Mucosa of descending colon (tissue), 3 donors: ENCODE data around the gene FAM131C. TPM values are rescaled to one million over a fixed set of nuclear protein-coding genes. Genes with fewer than 3 reads are reported as not detected.

Experiments
- ATAC-seq: fragments of 200-7000 bp; cut with Tn5 transposase; one replicate; pipeline ENCODE4 v1.9.1; 2020; ENCODE audit warnings: mild to moderate bottlenecking, moderate library complexity
- DNase-seq, 3 donors: peaks; one replicate each; pipeline ENCODE4 v3.0.0-alpha.2; 2020
- H3K36me3 ChIP-seq: fragments of 200-600 bp; one replicate; pipeline ENCODE4 v1.8.0; 2021; ENCODE audit warnings: low read depth, mild to moderate bottlenecking
- H3K4me1 ChIP-seq: fragments of 200-600 bp; one replicate; pipeline ENCODE4 v1.8.0; 2021; ENCODE audit warnings: low read depth, mild to moderate bottlenecking
- H3K4me3 ChIP-seq: fragments of 200-600 bp; one replicate; pipeline ENCODE4 v1.8.0; 2021; ENCODE audit warnings: mild to moderate bottlenecking
- H3K9me3 ChIP-seq: fragments of 200-600 bp; one replicate; pipeline ENCODE4 v1.8.0; 2021; ENCODE audit warnings: mild to moderate bottlenecking
- intact Hi-C, 2 donors: fragments of 100-400 bp; cut with DNase I in 1 of 2; cut with micrococcal nuclease in 1 of 2; formaldehyde crosslinking; loops; one replicate each; pipeline versions ENCODE4 v1.11.0 to v1.11.1; 2022; cut with DNase I, micrococcal nuclease
- total RNA-seq, 3 donors: library from RNA; stranded (reverse); fragmentation: NEBNext Ultra II Directional in 2 of 3; extraction: Animal tissue kit (Norgen Biotek cat#: 25700) in 2 of 3; gene quantifications; one replicate each; pipeline versions ENCODE4 v1.2.1 to v1.2.4, GENCODE V29; 2021 to 2023
- TF ChIP-seq, protein P1 (sequence below): fragments of 200-600 bp; IDR thresholded peaks from one replicate; pipeline ENCODE4 v1.8.0; 2022; ENCODE audit warnings: antibody characterized with exemption, mild to moderate bottlenecking
- donor health status: DM: no; HTN: no; CAD: no; lungs with moderate emphysema.
- donor health status: DM: no; HTN: no; CAD: no.
- donor health status: DM: no; HTN: yes; CAD: no.

FAM131C gene
- total RNA-seq, 3 donors from 2014 or later: 3.5 TPM; not detected in 2

DNA sequence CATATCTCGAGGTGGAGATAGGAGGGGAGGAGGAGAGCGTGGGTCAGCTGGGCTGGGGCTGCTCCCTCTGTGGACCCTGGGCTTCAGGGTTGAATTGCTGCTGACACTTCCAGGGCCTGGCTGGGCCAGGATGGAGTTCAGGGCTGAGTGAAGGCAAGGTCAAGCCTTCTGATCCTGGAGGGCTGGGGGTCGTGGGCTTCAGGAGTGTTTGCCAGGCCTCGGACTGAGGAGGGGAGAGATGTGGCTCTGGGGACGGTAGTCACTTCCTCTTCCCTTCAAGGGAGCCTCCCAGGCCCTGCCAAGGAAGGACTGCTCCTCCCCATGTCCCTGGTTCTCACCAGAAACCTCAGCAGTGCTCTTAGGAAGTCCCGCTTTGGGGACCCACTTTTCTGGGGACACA lies 12.1 kb upstream of the FAM131C start:
- Histone ChIP-seq H3K36me3 (no peaks in the 10 kb centered on the region), H3K4me3 (no peak overlapping the region), H3K4me1 (peaks cover 14% of the 10 kb centered on the region), H3K9me3 (no peaks in the 10 kb centered on the region)
- intact Hi-C loops: no loop called here
- no peak for ATAC-seq
- DNase-seq: no peak
- TF ChIP-seq, protein P1, sequence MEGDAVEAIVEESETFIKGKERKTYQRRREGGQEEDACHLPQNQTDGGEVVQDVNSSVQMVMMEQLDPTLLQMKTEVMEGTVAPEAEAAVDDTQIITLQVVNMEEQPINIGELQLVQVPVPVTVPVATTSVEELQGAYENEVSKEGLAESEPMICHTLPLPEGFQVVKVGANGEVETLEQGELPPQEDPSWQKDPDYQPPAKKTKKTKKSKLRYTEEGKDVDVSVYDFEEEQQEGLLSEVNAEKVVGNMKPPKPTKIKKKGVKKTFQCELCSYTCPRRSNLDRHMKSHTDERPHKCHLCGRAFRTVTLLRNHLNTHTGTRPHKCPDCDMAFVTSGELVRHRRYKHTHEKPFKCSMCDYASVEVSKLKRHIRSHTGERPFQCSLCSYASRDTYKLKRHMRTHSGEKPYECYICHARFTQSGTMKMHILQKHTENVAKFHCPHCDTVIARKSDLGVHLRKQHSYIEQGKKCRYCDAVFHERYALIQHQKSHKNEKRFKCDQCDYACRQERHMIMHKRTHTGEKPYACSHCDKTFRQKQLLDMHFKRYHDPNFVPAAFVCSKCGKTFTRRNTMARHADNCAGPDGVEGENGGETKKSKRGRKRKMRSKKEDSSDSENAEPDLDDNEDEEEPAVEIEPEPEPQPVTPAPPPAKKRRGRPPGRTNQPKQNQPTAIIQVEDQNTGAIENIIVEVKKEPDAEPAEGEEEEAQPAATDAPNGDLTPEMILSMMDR: no peak

DNA sequence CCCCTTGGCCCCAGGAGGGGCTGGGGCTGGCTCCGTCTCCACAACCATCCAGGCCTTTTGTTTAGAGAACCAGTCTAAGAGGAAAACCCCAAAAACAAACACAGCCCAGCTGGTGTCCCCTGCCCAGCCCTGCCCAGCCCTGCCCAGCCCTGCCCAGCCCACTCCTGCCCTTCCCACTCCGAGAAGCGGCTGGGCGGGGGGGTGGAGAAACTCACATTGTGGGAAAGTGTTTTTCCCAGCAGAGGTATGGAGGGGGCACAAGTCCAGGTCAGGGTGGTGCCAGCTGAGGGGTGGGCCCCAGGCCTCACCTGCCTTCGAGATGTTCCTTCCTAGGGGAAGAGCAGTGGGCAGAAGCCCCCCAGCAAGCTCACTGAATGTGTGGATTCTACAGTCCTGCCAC lies 10.0 kb upstream of the FAM131C start:
- H3K9me3 ChIP-seq: no peaks in the 10 kb centered on the region
- H3K4me1 ChIP-seq: peaks cover 14% of the 10 kb centered on the region
- intact Hi-C loops: loop anchor here in 1 of 2 donors (2.0 kb wide), 1 partner anchor 103 kb away; no protein-coding TSS in a partner anchor
- H3K4me3 ChIP-seq: no peak overlapping the region
- TF ChIP-seq, protein P1: no peak
- peak; percentile 35 to 82 (median 78) for DNase-seq
- H3K36me3 ChIP-seq: no peaks in the 10 kb centered on the region
- ATAC-seq: peak; percentile 74

GRCh38 chr1:16082283-16083038 lies 9.0 kb upstream of the FAM131C start:
- H3K4me3 ChIP-seq: no peak overlapping the region
- TF ChIP-seq, protein P1: peak; percentile 77
- peak in 2 of 3 donors; percentile 82 to 85 for DNase-seq
- intact Hi-C loops: loop anchor here in 1 of 2 donors (2.0 kb wide), 1 partner anchor 104 kb away; no protein-coding TSS in a partner anchor
- H3K4me1 ChIP-seq: peaks cover 14% of the 10 kb centered on the region
- H3K36me3 ChIP-seq: no peaks in the 10 kb centered on the region
- H3K9me3 ChIP-seq: no peaks in the 10 kb centered on the region
- peak; percentile 78 for ATAC-seq

DNA sequence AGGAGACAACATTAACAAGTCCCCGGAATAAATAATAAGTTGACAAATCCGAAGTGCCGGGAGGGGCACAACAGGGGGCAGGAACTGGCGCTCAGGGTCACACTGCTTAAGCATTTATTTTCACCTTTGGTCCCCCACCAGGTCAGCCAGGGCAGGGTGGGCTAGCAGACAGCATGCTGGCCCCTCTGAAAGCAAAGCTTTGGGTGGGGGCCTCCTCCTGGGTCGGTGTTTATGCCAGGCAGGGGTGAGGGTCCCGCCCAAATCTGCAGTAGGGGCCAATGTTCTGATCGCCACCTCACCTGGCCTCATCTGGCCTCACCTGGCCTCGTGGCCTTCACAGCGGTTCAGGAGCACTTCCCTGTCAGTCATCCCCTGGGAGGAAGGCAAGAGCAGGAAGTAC lies 8.2 kb upstream of the FAM131C start:
- ATAC-seq: no peak
- TF ChIP-seq, protein P1: no peak
- DNase-seq: no peak
- intact Hi-C loops: loop anchor here in 1 of 2 donors (2.0 kb wide), 1 partner anchor 105 kb away; no protein-coding TSS in a partner anchor
- no peaks in the 10 kb centered on the region for H3K36me3 ChIP-seq
- peaks cover 14% of the 10 kb centered on the region for H3K4me1 ChIP-seq
- H3K9me3 ChIP-seq: no peaks in the 10 kb centered on the region
- no peak overlapping the region for H3K4me3 ChIP-seq

DNA sequence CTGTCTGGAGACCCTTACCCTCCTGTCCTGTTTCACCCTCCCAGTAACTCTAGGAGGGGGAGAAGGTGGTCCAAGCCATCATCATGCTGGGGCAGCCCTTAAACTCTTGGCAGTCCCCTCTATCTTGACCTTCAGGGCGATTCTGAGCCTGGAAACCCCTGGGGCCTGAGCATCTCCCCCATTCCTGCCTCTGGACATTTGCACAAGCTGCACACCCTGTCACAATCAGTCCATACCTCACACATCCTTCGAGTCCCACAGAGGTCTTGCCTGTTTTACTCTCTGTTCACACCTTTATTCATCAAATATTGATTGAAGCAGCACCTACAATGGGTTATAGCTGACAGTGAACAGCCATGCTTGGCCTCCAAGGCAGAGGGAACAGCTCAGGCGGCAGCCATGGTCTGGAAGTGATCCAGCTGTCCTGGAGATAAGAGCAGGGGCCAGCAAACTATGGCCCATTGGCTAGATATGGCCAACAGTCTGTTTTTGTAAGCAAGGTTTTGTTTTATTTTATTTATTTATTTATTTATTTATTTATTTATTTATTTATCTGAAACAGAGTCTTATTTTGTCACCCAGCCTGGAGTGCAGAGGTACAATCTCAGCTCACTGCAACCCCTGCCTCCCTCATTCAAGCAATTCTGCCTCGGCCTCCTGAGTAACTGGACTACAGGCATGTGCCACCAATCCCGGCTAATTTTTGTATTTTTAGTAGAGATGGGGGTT lies 7.1 kb upstream of the FAM131C start:
- Histone ChIP-seq H3K4me3 (no peak overlapping the region), H3K4me1 (peaks cover 14% of the 10 kb centered on the region), H3K36me3 (no peaks in the 10 kb centered on the region), H3K9me3 (no peaks in the 10 kb centered on the region)
- DNase-seq: no peak
- intact Hi-C loops: no loop called here
- ATAC-seq: no peak
- TF ChIP-seq, protein P1: no peak
